Measurements from ENCODE around the gene CMTM6.
A peak's percentile ranks its signal among the peaks of the same experiment; 100 is the strongest.
"Not testable (repeated sequence)": the region's sequence is repeated elsewhere in the genome, so short reads cannot be mapped to it uniquely, and the experiment has no call there.

CMTM6 gene

GRCh38 chr3:32443478-32443877, 59.2 kb downstream of the CMTM6 start:
- peak; percentile 71 for DNase-seq (ENCODE audit: low read depth)

DNA sequence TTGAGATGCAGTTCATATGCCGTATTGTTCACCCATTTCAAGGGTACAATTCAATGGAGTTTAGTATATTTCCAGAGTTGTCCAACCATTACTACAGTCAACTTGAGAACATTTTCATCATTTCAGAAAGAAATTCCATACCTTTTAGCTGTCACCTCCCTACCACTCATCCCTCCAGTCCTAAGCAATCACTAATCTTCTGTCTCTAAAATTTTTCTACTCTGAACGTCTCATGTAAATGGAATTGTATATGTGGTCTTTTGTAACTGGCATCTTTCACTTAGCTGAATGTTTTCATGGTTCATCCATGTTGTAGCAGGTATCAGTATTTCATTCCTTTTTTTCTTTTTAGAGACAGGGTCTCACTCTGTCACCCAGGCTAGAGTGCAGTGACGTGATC, 59.9 kb downstream of the CMTM6 start:
- DNase-seq (ENCODE audit: low read depth): peak; percentile 38

DNA sequence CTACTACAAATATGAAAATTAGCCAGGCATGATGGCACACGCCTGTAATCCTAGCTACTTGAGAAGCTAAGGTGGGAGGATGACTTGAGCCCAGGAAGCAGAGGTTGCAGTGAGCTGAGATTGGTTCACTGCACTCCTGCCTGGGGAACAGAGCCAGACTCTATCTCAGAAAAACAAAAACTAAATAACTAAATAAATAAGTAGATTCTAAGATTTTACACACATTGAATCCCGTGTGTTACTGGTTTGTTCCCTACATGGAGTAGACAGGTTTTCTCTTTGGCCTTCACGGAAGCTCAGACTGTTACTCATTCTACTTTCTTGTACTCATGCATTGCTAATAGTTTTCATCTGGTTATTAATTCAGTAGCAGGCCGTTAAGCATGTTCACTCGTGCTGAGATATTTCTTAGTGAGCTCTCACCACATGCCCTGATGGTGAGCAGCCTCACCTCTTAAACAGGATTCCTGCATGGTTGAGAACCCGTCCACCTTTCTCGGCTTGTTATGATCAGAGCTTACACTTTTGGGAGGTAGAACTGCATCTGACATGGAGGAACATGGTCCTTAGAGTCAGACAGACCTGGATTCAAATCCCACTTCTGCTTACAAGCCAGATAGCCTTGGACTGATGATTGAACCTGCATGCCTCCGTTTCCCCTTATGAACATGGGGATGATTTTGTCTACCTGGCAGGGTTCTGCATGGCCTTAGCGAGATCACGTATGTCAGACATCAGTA, 61.9 kb downstream of the CMTM6 start:
- DNase-seq (ENCODE audit: low read depth): no peak

DNA sequence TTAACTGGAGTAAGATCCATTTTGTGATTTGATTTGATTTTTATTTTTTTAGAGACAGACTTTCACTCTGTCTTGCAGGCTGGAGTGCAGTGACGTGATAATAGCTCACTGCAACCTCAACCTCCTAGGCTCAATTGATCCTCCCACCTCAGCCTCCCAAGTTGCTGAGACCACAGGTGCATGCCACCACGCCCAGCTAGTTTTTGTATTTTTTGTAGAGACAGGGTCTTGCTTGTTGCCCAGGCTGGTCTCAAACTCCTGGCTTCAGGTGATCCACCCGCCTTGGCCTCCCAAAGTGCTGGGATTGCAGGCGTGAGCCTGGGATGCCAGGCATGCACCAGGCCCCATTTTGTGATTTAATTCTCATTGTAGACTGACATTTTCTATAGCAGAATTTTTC, 63.2 kb downstream of the CMTM6 start:
- DNase-seq (ENCODE audit: low read depth): not testable (repeated sequence)

DNA sequence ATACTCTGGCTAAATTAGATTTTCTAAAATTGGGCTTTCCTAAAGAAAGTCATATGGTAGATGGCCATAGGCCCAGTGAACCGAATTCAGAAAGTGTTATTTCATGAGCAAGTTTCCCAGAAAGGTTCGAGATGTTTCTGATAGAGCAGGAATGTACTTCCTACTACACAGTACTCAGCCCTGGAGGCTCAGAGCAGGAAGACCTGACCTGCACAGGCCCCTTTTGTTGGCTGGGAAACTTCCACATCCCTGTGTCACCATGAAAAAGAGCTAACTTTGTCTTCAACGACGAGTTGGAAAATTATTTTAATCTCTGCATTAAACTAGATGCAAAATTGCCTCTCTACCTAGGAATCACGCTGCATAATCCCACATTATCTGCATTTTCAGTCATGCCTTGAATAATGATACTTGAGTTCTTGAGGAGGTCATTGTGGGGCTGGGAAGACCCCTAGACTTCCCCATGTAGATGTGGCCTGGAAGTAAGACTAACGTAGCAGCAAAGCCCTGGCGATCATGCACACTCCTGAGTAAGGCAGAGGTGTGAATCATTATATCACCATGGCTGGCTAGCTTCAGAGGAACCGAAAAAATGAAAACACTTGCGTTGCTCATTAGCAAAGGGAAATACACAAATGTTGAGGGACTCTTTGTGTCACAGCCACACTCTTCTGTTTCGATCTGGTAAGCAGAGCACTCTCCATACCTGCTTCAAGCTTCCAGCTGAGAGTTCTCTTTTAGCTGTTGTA, 63.9 kb downstream of the CMTM6 start:
- DNase-seq (ENCODE audit: low read depth): no peak

DNA sequence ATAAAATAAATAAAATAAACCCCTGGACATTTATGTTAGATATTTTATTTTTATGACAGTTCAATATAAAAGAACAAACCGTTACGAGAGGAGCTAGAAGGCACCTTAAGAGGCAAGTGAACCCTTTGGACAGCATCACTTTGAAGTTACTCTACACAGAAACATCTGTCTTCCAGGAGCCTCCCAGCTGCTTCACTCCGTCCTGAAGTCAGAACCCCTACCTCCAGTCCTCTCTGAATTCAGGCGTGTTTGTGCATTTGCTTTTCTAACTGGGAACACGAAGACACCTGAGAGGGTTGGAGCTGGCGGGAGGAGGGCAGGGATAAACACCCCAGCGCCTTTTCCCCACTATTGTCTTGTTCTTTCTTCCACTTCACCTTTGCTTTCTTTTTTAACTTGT, 64.8 kb downstream of the CMTM6 start:
- DNase-seq (ENCODE audit: low read depth): no peak

- DNase-seq (ENCODE audit: low read depth): no peak
Observed at GRCh38 chr3:32436816-32437189, 65.8 kb downstream of the CMTM6 start.

DNA sequence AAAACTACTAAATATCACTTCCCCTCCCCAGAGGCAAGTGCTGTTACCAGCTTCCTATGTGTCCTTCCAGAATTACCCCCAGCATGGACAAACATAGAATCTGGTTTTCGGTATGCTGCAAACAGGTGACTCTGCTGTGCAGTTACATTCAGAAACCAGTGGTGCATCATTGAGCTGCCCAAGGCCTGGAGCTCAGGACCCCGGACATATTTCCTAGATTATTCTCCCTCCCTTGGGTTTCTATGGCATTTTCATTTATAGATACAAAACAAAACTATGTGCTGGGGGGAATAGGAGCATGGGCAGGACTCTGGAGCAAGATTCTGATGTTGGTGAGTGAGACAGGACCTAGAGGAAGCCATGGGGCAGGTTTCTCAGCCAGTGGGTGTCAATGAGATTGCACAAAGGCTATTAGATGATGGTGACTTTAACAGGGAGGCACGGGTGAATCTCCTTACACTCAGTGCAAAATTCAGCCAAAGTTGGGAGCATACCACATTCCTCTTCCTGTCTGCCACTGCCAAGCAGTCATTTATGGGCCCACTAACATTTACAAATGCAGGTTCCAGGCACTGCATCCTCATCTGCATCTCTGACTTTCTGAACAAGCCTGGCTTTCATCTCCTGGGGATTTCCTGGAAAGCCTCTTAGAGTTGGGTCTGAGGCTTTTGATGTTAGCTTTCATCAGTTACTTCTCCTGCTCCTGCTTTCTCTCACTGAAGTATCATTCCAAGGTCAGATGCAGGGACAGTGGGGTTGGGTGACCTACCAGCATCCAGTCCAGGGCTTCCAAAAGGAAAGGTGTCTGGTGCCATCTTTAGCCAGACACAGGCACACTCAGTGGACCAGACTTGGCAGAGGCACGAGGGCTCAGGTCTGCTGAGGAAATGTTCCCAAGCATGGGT, 66.5 kb downstream of the CMTM6 start:
- no peak for DNase-seq (ENCODE audit: low read depth)

DNA sequence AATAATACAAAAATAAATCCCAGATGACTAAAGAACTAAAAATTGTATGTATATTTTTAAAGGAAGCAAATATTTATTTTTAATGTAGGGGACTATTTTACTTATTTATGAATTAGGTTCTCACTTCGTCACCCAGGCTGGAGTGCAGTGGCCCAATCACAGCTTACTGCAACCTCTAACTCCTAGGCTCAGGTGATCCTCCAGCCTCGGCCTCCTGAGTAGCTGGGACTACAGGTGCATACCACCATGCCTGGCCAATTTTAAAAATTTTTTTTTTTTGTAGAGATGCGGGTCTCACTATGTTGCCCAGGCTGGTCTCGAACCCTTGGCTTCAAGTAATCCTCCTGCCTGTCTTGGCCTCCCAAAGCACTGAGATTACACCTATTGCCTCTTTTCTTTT, 68.4 kb downstream of the CMTM6 start:
- no peak for DNase-seq (ENCODE audit: low read depth)

GRCh38 chr3:32432711-32433530, 69.7 kb downstream of the CMTM6 start:
- no peak for DNase-seq (ENCODE audit: low read depth)

GRCh38 chr3:32432045-32432710, 70.5 kb downstream of the CMTM6 start:
- DNase-seq (ENCODE audit: low read depth): no peak

DNA sequence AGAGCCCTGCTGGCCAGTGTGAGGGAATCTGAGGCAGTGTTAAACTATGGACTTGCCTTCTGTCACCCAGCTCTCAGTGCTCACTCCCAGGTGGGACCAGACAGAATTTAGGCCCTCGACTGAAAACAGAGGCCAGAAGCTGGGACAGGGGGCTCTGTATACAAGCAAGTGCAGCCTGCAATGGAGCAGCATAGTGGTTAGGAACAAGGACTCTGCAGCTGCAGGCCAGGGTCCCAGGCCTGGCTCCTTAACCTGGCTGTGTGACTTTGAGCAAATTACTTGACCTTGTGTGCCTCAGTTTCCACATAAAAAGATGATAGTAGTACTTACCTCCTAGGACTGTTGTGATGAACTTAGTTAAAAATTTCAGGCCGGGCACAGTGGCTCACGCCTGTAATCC, 71.2 kb downstream of the CMTM6 start:
- no peak for DNase-seq (ENCODE audit: low read depth)

Data from HS-5 (cell line).